GM12878 (cell line): ENCODE measurements around the gene SUMF1. TPM values are rescaled to one million over a fixed set of nuclear protein-coding genes. Genes with fewer than 3 reads are reported as not detected.

Experiments
- ATAC-seq: fragments of 200-7000 bp; cut with Tn5 transposase; 3 replicates; pipeline ENCODE4 v1.9.1; 2020; ENCODE audit warnings: mild to moderate bottlenecking, moderate library complexity
- BruUV-seq: library from RNA; stranded (reverse); fragments of 400-500 nt; replicated peaks from 2 replicates; lab custom pipeline; 2021; lab: Mats Ljungman, UMichigan
- CTCF ChIA-PET: fragments of 300-600 bp; sonication (Branson Sonifier 250); formaldehyde crosslinking; extraction: SDS; loops from one replicate; lab custom pipeline; 2021; ENCODE audit warnings: inconsistent platforms; lab: Yijun Ruan, JAX
- POLR2A ChIA-PET: fragments of 350-600 bp; formaldehyde crosslinking; extraction: SDS; loops from one replicate; lab custom pipeline; 2021; ENCODE audit warnings: inconsistent platforms; lab: Charles Lee
- RAD21 ChIA-PET: fragments of 300-600 bp; sonication (Branson Sonifier 250); formaldehyde crosslinking; loops from one replicate; lab custom pipeline; 2023; ENCODE audit warnings: antibody characterized with exemption; ENCODE audit not compliant: unreplicated experiment; lab: Charles Lee
- SMC1A ChIA-PET: fragments of 300-600 bp; sonication (Branson Sonifier 250); formaldehyde crosslinking; loops from one replicate; lab custom pipeline; 2023; ENCODE audit not compliant: unreplicated experiment, uncharacterized antibody; lab: Charles Lee
- DNase-seq: peaks from one replicate; pipeline ENCODE4 v3.0.0-alpha.2; 2011; ENCODE audit warnings: low read depth, low spot score
- FAIRE-seq: peaks from 3 replicates; lab custom pipeline; 2011; peaks lifted over from hg19 to GRCh38; lab: Jason Lieb, UNC
- H2AFZ ChIP-seq: 2 replicates; pipeline ENCODE4 v1.6.0; 2011; ENCODE audit warnings: low read depth, low read length, control low read depth; ENCODE audit not compliant: control insufficient read depth
- H3K27ac ChIP-seq: 2 replicates; pipeline ENCODE4 v1.5.1; 2011; ENCODE audit warnings: control low read depth; ENCODE audit not compliant: control insufficient read depth, insufficient read depth
- H3K27me3 ChIP-seq, 2 experiments: replicated peaks in 1 of 2; 2 replicates each; pipeline versions ENCODE4 v1.6.0 to v1.6.1; 2011; ENCODE audit warnings: low read length in 1 of 2; ENCODE audit not compliant: control insufficient read depth in 2 of 2, insufficient read depth in 2 of 2
- H3K36me3 ChIP-seq, 2 experiments: 2 replicates each; pipeline ENCODE4 v1.5.1; 2011; ENCODE audit warnings: low read length in 1 of 2; ENCODE audit not compliant: control insufficient read depth in 2 of 2, insufficient read depth in 2 of 2
- H3K4me1 ChIP-seq: 2 replicates; pipeline ENCODE4 v1.6.1; 2011; ENCODE audit warnings: mild to moderate bottlenecking, low read length, moderate library complexity, mixed read lengths; ENCODE audit not compliant: control insufficient read depth, insufficient read depth
- H3K4me2 ChIP-seq: 2 replicates; pipeline ENCODE4 v1.6.0; 2011; ENCODE audit warnings: control low read depth; ENCODE audit not compliant: control insufficient read depth, insufficient read depth
- H3K4me3 ChIP-seq: fragments of 200-600 bp; sonication (generic); 2 replicates; pipeline ENCODE4 v1.5.1; 2016
- H3K79me2 ChIP-seq: 2 replicates; pipeline ENCODE4 v1.6.0; 2011; ENCODE audit warnings: low read length; ENCODE audit not compliant: control insufficient read depth, insufficient read depth
- H3K9ac ChIP-seq: 2 replicates; pipeline ENCODE4 v1.8.0; 2011; ENCODE audit warnings: low read length, control low read depth, mixed read lengths; ENCODE audit not compliant: control insufficient read depth, insufficient read depth
- H3K9me3 ChIP-seq: replicated peaks from 3 replicates; pipeline ENCODE4 v1.5.1; 2011; ENCODE audit warnings: mild to moderate bottlenecking, low read length; ENCODE audit not compliant: control insufficient read depth, insufficient read depth
- H4K20me1 ChIP-seq: 2 replicates; pipeline ENCODE4 v1.6.0; 2011; ENCODE audit not compliant: control insufficient read depth, insufficient read depth
- MXI1 ChIP-seq: fragments of 150-350 bp; IDR thresholded peaks from 2 replicates; pipeline ENCODE4 v1.6.1; 2011; ENCODE audit warnings: low read depth, mild to moderate bottlenecking, inconsistent platforms, low read length, improper control_type of control experiment
- SMARCA5 ChIP-seq: fragments of 450-650 bp; IDR thresholded peaks from 2 replicates; pipeline ENCODE4 v1.6.1; 2017; ENCODE audit warnings: mild to moderate bottlenecking
- STAT1 ChIP-seq: fragments of 450-650 bp; conservative IDR thresholded peaks from 2 replicates; pipeline ENCODE4 v1.6.1; 2014; ENCODE audit warnings: antibody characterized with exemption, mild to moderate bottlenecking
- TAF1 ChIP-seq: IDR thresholded peaks from 2 replicates; pipeline ENCODE4 v1.6.1; 2011; ENCODE audit warnings: mild to moderate bottlenecking, low read depth, low read length, borderline replicate concordance
- TCF3 ChIP-seq: IDR thresholded peaks from 2 replicates; pipeline ENCODE4 v1.6.1; 2012; ENCODE audit warnings: low read depth, mild to moderate bottlenecking, low read length, borderline replicate concordance; ENCODE audit not compliant: insufficient read depth
- TCF7 ChIP-seq: IDR thresholded peaks from 2 replicates; pipeline ENCODE4 v1.6.1; 2014; ENCODE audit warnings: antibody characterized with exemption, borderline replicate concordance
- YBX1 ChIP-seq: fragments of 450-650 bp; IDR thresholded peaks from 2 replicates; pipeline ENCODE4 v1.6.1; 2016; ENCODE audit warnings: antibody characterized with exemption
- WGBS: methylation state at CpG from one replicate; pipeline ENCODE4 v1.1.6; 2016; ENCODE audit warnings: low lambda C conversion rate; ENCODE audit not compliant: insufficient replicate concordance, insufficient coverage; ENCODE audit errors: missing lambda C conversion rate; 5-methylcytosine and 5-hydroxymethylcytosine counted together
- in situ Hi-C: fragments of 300-500 bp; cut with MboI; formaldehyde crosslinking; loops from 9 replicates; pipeline ENCODE4 v1.14.3; 2018; ENCODE audit warnings: mixed read lengths
- intact Hi-C: fragments of 100-400 bp; cut with micrococcal nuclease; formaldehyde crosslinking; loops from one replicate; pipeline ENCODE4 v1.14.2; 2022; ENCODE audit not compliant: unreplicated experiment
- polyA plus RNA-seq, 11 experiments: library from polyadenylated mRNA; depleted of rRNA in 4 of 11; unstranded in 6 of 11; stranded (reverse) in 5 of 11; fragments of >200 nt; fragmentation: Nextera tagmentation in 4 of 11; fragmentation: Illumina TruSeq in 1 of 11; extraction: Ambion mirVana in 4 of 11; extraction: Trizol in 1 of 11; gene quantifications; 1 replicate in 1 of 11; 2 replicates in 10 of 11; pipeline versions ENCODE4 v1.2.1 to v1.2.3, GENCODE V29; 2011 to 2016; ENCODE audit warnings: inconsistent platforms in 2 of 11, missing spikeins in 2 of 11, low read depth in 1 of 11
- total RNA-seq, 4 experiments: library from RNA; depleted of rRNA in 3 of 4; stranded (reverse); fragments of >200 nt in 3 of 4; fragmentation: Illumina TruSeq in 1 of 4; extraction: Trizol in 1 of 4; gene quantifications; 2 replicates each; pipeline versions ENCODE4 v1.2.1 to v1.2.3, GENCODE V29; 2013 to 2021
- TF ChIP-seq, protein P1 (sequence below): fragments of 450-650 bp; IDR thresholded peaks from 2 replicates; pipeline ENCODE4 v1.6.1; 2014; ENCODE audit warnings: mild to moderate bottlenecking
- TF ChIP-seq, protein P2 (sequence below): fragments of 150-350 bp; IDR thresholded peaks from 2 replicates; pipeline ENCODE4 v1.6.1; 2014; ENCODE audit warnings: mild to moderate bottlenecking, low read depth, low read length
- TF ChIP-seq, protein P3 (sequence below): fragments of 450-650 bp; IDR thresholded peaks from 2 replicates; pipeline ENCODE4 v1.6.1; 2017; ENCODE audit warnings: antibody characterized with exemption, mild to moderate bottlenecking, moderate library complexity

Gene SUMF1
- total and polyA plus RNA-seq, 10 of the 15 experiments (the other 5 are each of a cell fraction or from before 2014, with no cell fraction given), result 3.2 to 14.3 (median 8.5) TPM

DNA sequence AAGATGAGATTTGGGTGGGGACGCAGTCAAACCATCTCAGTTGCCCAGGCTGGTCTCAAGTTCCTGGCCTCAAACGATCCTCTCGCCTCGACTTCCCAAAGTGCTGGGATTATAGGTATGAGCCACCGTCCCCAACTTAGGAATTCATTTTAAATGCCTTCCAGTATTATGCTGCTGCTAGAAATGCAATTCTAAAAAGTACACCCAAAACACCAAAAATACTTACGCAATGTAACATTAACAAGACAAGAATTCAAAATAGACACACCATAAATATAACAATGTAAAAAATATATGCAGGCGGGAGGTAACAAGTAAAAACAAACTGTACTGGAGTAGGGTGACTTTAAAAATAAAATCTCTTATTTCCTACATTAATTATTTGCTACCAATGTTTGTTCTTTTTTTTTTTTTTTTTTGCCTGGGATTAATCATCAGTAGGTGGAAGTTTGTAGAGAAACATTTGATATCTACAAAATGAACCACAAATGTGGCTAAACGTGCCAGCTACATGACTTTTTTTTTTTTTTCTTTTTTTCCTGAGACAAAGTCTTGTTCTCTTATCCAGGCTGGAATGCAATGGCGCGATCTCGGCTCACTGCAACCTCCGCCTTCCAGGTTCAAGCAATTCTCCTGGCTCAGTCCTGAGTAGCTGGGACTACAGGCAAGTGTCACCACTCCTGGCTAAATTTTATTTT, 107.1 kb downstream of the SUMF1 start:
- POLR2A ChIA-PET, result no interaction called here
- TF ChIP-seq TCF3 (no peak), YBX1 (no peak)
- TF ChIP-seq, protein P1, sequence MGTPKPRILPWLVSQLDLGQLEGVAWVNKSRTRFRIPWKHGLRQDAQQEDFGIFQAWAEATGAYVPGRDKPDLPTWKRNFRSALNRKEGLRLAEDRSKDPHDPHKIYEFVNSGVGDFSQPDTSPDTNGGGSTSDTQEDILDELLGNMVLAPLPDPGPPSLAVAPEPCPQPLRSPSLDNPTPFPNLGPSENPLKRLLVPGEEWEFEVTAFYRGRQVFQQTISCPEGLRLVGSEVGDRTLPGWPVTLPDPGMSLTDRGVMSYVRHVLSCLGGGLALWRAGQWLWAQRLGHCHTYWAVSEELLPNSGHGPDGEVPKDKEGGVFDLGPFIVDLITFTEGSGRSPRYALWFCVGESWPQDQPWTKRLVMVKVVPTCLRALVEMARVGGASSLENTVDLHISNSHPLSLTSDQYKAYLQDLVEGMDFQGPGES, result no peak

DNA sequence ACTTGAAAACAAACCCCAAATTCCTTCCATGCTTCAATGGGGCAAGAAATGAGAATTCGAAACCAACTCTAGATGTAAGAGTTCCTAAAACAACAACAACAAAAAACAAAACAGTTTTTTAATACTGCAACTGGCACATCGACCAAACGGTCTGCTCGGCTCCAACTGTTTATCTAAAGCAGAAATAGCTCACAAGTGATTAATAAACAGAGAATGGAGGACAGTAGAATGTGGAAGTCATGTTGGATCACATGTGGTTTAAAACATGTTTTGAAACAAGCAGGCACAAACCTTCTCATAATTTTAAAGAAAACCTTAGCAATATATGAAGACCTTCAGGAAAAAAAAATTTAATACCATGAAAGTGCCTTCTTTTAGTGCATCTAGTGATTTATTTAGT, 108.8 kb downstream of the SUMF1 start:
- Histone ChIP-seq H3K36me3 (no peaks in the 10 kb centered on the region; a peak in 1 of 4 replicates), H3K4me3 (no peak overlapping the region), H3K79me2 (no peaks in the 10 kb centered on the region), H3K27me3 (no peaks in the 10 kb centered on the region), H3K4me1 (no peaks in the 10 kb centered on the region), H3K27ac (no peak overlapping the region), H4K20me1 (no peaks in the 10 kb centered on the region), H3K9ac (no peak overlapping the region), H2AFZ (no peak overlapping the region), H3K4me2 (no peak overlapping the region), H3K9me3 (no peaks in the 10 kb centered on the region; the same call in 2 of the 3 replicates)
- ChIA-PET POLR2A (no interaction called here), RAD21 (no interaction called here), CTCF (interaction anchor here (1.0 to 1.1 kb wide), 2 partner anchors 272 to 276 kb away, joined by 3 to 4 read pairs; no protein-coding TSS in a partner anchor), SMC1A (no interaction called here)
- no peak for ATAC-seq
- BruUV-seq, result no TSS peak
- 79% methylated on average over 4 of the region's 4 CpGs for WGBS
- intact Hi-C loops (loop anchor here (10.0 kb wide), 1 partner anchor 697 kb away; no protein-coding TSS in a partner anchor), in situ Hi-C loops (loop anchor here (10.0 kb wide), 1 partner anchor 707 kb away; no protein-coding TSS in a partner anchor)
- DNase-seq, result no peak
- FAIRE-seq, result no peak
- no peak for TF ChIP-seq STAT1
- TF ChIP-seq TAF1, result no peak
- TF ChIP-seq, protein P2, sequence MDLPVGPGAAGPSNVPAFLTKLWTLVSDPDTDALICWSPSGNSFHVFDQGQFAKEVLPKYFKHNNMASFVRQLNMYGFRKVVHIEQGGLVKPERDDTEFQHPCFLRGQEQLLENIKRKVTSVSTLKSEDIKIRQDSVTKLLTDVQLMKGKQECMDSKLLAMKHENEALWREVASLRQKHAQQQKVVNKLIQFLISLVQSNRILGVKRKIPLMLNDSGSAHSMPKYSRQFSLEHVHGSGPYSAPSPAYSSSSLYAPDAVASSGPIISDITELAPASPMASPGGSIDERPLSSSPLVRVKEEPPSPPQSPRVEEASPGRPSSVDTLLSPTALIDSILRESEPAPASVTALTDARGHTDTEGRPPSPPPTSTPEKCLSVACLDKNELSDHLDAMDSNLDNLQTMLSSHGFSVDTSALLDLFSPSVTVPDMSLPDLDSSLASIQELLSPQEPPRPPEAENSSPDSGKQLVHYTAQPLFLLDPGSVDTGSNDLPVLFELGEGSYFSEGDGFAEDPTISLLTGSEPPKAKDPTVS, result no peak
- no peak for TF ChIP-seq TCF7
- TF ChIP-seq, protein P3, sequence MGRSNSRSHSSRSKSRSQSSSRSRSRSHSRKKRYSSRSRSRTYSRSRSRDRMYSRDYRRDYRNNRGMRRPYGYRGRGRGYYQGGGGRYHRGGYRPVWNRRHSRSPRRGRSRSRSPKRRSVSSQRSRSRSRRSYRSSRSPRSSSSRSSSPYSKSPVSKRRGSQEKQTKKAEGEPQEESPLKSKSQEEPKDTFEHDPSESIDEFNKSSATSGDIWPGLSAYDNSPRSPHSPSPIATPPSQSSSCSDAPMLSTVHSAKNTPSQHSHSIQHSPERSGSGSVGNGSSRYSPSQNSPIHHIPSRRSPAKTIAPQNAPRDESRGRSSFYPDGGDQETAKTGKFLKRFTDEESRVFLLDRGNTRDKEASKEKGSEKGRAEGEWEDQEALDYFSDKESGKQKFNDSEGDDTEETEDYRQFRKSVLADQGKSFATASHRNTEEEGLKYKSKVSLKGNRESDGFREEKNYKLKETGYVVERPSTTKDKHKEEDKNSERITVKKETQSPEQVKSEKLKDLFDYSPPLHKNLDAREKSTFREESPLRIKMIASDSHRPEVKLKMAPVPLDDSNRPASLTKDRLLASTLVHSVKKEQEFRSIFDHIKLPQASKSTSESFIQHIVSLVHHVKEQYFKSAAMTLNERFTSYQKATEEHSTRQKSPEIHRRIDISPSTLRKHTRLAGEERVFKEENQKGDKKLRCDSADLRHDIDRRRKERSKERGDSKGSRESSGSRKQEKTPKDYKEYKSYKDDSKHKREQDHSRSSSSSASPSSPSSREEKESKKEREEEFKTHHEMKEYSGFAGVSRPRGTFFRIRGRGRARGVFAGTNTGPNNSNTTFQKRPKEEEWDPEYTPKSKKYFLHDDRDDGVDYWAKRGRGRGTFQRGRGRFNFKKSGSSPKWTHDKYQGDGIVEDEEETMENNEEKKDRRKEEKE, result no peak
- TF ChIP-seq SMARCA5, result no peak
- no peak for TF ChIP-seq MXI1

More for the DNA sequence above, 107.1 kb downstream of the SUMF1 start:
- Histone ChIP-seq H3K4me1 (no peaks in the 10 kb centered on the region), H3K79me2 (no peaks in the 10 kb centered on the region), H3K27ac (no peak overlapping the region), H3K4me3 (no peak overlapping the region), H3K4me2 (no peak overlapping the region), H3K36me3 (no peaks in the 10 kb centered on the region; a peak in 1 of 4 replicates), H2AFZ (no peak overlapping the region), H3K9me3 (no peaks in the 10 kb centered on the region; the same call in 2 of the 3 replicates), H3K9ac (no peak overlapping the region), H3K27me3 (no peaks in the 10 kb centered on the region), H4K20me1 (no peaks in the 10 kb centered on the region)
- WGBS, result 92% methylated on average over 8 of the region's 12 CpGs
- in situ Hi-C loops (loop anchor here (10.0 kb wide), 1 partner anchor 705 kb away; no protein-coding TSS in a partner anchor), intact Hi-C loops (loop anchor here (10.0 kb wide), 1 partner anchor 695 kb away; no protein-coding TSS in a partner anchor)
- CTCF ChIA-PET, result interaction anchor here (1.0 to 1.6 kb wide), 3 partner anchors 14 to 341 kb away, joined by 3 to 5 read pairs (median 3); no protein-coding TSS in a partner anchor
- FAIRE-seq, result no peak
- no TSS peak for BruUV-seq
- RAD21 ChIA-PET, result interaction anchor here (1.0 to 1.1 kb wide), 3 partner anchors 9 to 110 kb away, joined by 3 to 5 read pairs (median 4); no protein-coding TSS in a partner anchor
- no peak for DNase-seq
- SMC1A ChIA-PET, result interaction anchor here (1.0 to 2.0 kb wide), 3 partner anchors 9 to 135 kb away, joined by 3 to 6 read pairs (median 3); no protein-coding TSS in a partner anchor
- ATAC-seq, result no peak
